HCT116 (cell line): ENCODE measurements around the gene NPR1. TPM values are rescaled to one million over a fixed set of nuclear protein-coding genes. Genes with fewer than 3 reads are reported as not detected.
"Not testable (repeated sequence)": the region's sequence is repeated elsewhere in the genome, so short reads cannot be mapped to it uniquely, and the experiment has no call there.

ENCODE experiments used
- ATAC-seq: fragments of 200-7000 bp; cut with Tn5 transposase; 2 replicates; pipeline ENCODE4 v1.9.1; 2020; ENCODE audit warnings: mild to moderate bottlenecking, moderate library complexity
- BruUV-seq: library from RNA; stranded (reverse); fragments of 400-500 nt; replicated peaks from 2 replicates; lab custom pipeline; 2021; lab: Mats Ljungman, UMichigan
- CTCF ChIA-PET: fragments of 300-600 bp; sonication (Branson Sonifier 250); formaldehyde crosslinking; loops from one replicate; lab custom pipeline; 2021; ENCODE audit warnings: antibody characterized with exemption; lab: Charles Lee
- POLR2A ChIA-PET: fragments of 300-600, 350-600 bp; sonication (Branson Sonifier 250); formaldehyde crosslinking; loops from one replicate; lab custom pipeline; 2021; ENCODE audit warnings: antibody characterized with exemption; lab: Charles Lee
- RAD21 ChIA-PET, 2 experiments: fragments of 300-600 bp; sonication (Branson Sonifier 250); formaldehyde crosslinking; loops; one replicate each; lab custom pipeline; 2023; ENCODE audit warnings: low total read pairs in 2 of 2; ENCODE audit not compliant: uncharacterized antibody in 2 of 2, unreplicated experiment in 2 of 2, low non-redundant PET in 1 of 2; lab: Charles Lee
- DNase-seq: peaks from one replicate; pipeline ENCODE4 v3.0.0-alpha.2; 2010; ENCODE audit warnings: low read depth, low spot score
- H2AFZ ChIP-seq: fragments of 200-600 bp; shearing (Covaris generic), sonication (generic); 2 replicates; pipeline ENCODE4 v1.6.1; 2017; ENCODE audit warnings: low read depth, mixed run types, mixed read lengths, antibody characterized with exemption, low read length; ENCODE audit not compliant: poor library complexity, severe bottlenecking
- H3K27ac ChIP-seq: 2 replicates; pipeline ENCODE4 v1.5.1; 2012; ENCODE audit warnings: low read depth, low read length
- H3K27me3 ChIP-seq: fragments of 200-600 bp; sonication (generic); 2 replicates; pipeline ENCODE4 v1.6.1; 2016; ENCODE audit warnings: mixed run types, low read length, mixed read lengths; ENCODE audit not compliant: insufficient read depth
- H3K36me3 ChIP-seq, 2 experiments: fragments of 200-500 bp in 1 of 2; fragments of 200-600 bp in 1 of 2; sonication (Bioruptor generic) in 1 of 2; sonication (generic) in 1 of 2; 2 replicates each; pipeline versions ENCODE4 v1.5.1 to v1.6.1; 2014 to 2016; ENCODE audit warnings: low read length in 2 of 2, inconsistent platforms in 1 of 2, mixed read lengths in 1 of 2, mixed run types in 1 of 2; ENCODE audit not compliant: insufficient read depth in 2 of 2, control insufficient read depth in 1 of 2
- H3K4me1 ChIP-seq, 2 experiments: fragments of 200-600 bp in 1 of 2; sonication (generic) in 1 of 2; 2 replicates each; pipeline versions ENCODE4 v1.5.1 to v1.6.1; 2012 to 2017; ENCODE audit warnings: low read length in 2 of 2, inconsistent platforms in 1 of 2, mild to moderate bottlenecking in 1 of 2, mixed read lengths in 1 of 2, mixed run types in 1 of 2, moderate library complexity in 1 of 2; ENCODE audit not compliant: insufficient read depth in 2 of 2, control insufficient read depth in 1 of 2
- H3K4me2 ChIP-seq: fragments of 200-600 bp; sonication (generic); 2 replicates; pipeline ENCODE4 v1.6.1; 2017; ENCODE audit warnings: mixed run types, low read length, mixed read lengths
- H3K4me3 ChIP-seq, 2 experiments: fragments of 200-600 bp in 1 of 2; sonication (generic) in 1 of 2; replicated peaks in 1 of 2; 2 replicates each; pipeline ENCODE4 v1.5.1; 2011 to 2016; ENCODE audit warnings: low read length in 2 of 2, control low read depth in 1 of 2, low read depth in 1 of 2, mild to moderate bottlenecking in 1 of 2, mixed read lengths in 1 of 2, mixed run types in 1 of 2
- H3K79me2 ChIP-seq: fragments of 200-600 bp; sonication (generic); 2 replicates; pipeline ENCODE4 v1.6.1; 2017; ENCODE audit warnings: mild to moderate bottlenecking, mixed run types, low read length, moderate library complexity, mixed read lengths; ENCODE audit not compliant: insufficient read depth
- H3K9ac ChIP-seq: fragments of 200-600 bp; sonication (generic); 2 replicates; pipeline ENCODE4 v1.6.1; 2016; ENCODE audit warnings: low read length, mixed read lengths
- H3K9me2 ChIP-seq: fragments of 200-600 bp; sonication (generic), shearing (Covaris generic); 2 replicates; pipeline ENCODE4 v1.6.1; 2017; ENCODE audit warnings: mixed run types, mild to moderate bottlenecking, moderate library complexity; ENCODE audit not compliant: insufficient read depth
- H3K9me3 ChIP-seq, 2 experiments: fragments of 200-500 bp in 1 of 2; fragments of 200-600 bp in 1 of 2; sonication (Bioruptor generic) in 1 of 2; sonication (generic) in 1 of 2; 2 replicates each; pipeline ENCODE4 v1.6.1; 2014 to 2017; ENCODE audit warnings: low read length in 2 of 2, mixed read lengths in 2 of 2, inconsistent platforms in 1 of 2, low read depth in 1 of 2, mild to moderate bottlenecking in 1 of 2, mixed run types in 1 of 2, moderate library complexity in 1 of 2; ENCODE audit not compliant: control insufficient read depth in 1 of 2, insufficient read depth in 1 of 2
- H4K20me1 ChIP-seq: fragments of 200-600 bp; sonication (generic), shearing (Covaris generic); 2 replicates; pipeline ENCODE4 v1.6.1; 2017; ENCODE audit warnings: mixed run types, mild to moderate bottlenecking, moderate library complexity; ENCODE audit not compliant: insufficient read depth
- CEBPB ChIP-seq: IDR thresholded peaks from 2 replicates; pipeline ENCODE4 v1.6.1; 2012; ENCODE audit warnings: low read depth
- EZH2 ChIP-seq: fragments of 200-600 bp; sonication (generic); IDR thresholded peaks from 2 replicates; pipeline ENCODE4 v1.6.1; 2017; ENCODE audit warnings: antibody characterized with exemption, mixed run types
- EZH2phosphoT487 ChIP-seq: fragments of 200-600 bp; IDR thresholded peaks from 2 replicates; pipeline ENCODE4 v1.6.1; 2018; ENCODE audit warnings: antibody characterized with exemption, borderline replicate concordance
- FOSL1 ChIP-seq: IDR thresholded peaks from 2 replicates; pipeline ENCODE4 v1.6.1; 2012; ENCODE audit warnings: low read depth
- MAX ChIP-seq: IDR thresholded peaks from 2 replicates; pipeline ENCODE4 v1.6.1; 2012
- POLR2AphosphoS5 ChIP-seq: IDR thresholded peaks from 2 replicates; pipeline ENCODE4 v1.6.1; 2011; ENCODE audit warnings: mild to moderate bottlenecking, low read depth, low read length, moderate library complexity
- RAD21 ChIP-seq: IDR thresholded peaks from 2 replicates; pipeline ENCODE4 v1.6.1; 2012; ENCODE audit warnings: low read depth, mild to moderate bottlenecking
- SP1 ChIP-seq: IDR thresholded peaks from 2 replicates; pipeline ENCODE4 v1.6.1; 2012; ENCODE audit warnings: low read depth
- SRF ChIP-seq: IDR thresholded peaks from 2 replicates; pipeline ENCODE4 v1.6.1; 2012; ENCODE audit warnings: low read depth
- TCF7L2 ChIP-seq: IDR thresholded peaks from 2 replicates; pipeline ENCODE4 v1.7.0; 2011; ENCODE audit warnings: borderline replicate concordance, inconsistent platforms; ENCODE audit not compliant: insufficient read depth, insufficient read length; ENCODE audit errors: extremely low read depth
- ZNF274 ChIP-seq: fragments of 200-500 bp; sonication (Bioruptor generic); IDR thresholded peaks from 2 replicates; pipeline ENCODE4 v1.6.1; 2014; ENCODE audit warnings: mild to moderate bottlenecking, low read depth, low read length, inconsistent platforms
- intact Hi-C: fragments of 100-400 bp; cut with micrococcal nuclease; formaldehyde crosslinking; loops from 2 replicates; pipeline ENCODE4 v1.10.0; 2022
- total RNA-seq: library from RNA; stranded (reverse); gene quantifications from one replicate; pipeline ENCODE4 v1.2.1, GENCODE V29; 2021; ENCODE audit not compliant: unreplicated experiment
- TF ChIP-seq, protein P1 (sequence below), 3 experiments: fragments of 200-600 bp in 1 of 3; sonication (generic) in 1 of 3; IDR thresholded peaks in 2 of 3; conservative IDR thresholded peaks in 1 of 3; 2 replicates each; pipeline ENCODE4 v1.5.1; 2012 to 2017; ENCODE audit warnings: low read depth in 2 of 3, low read length in 2 of 3, antibody characterized with exemption in 1 of 3, borderline replicate concordance in 1 of 3, control low read depth in 1 of 3, mild to moderate bottlenecking in 1 of 3, mixed read lengths in 1 of 3, mixed run types in 1 of 3, moderate library complexity in 1 of 3; ENCODE audit not compliant: insufficient read depth in 1 of 3

The NPR1 gene
- total RNA-seq, 1 experiment from 2014 or later = 0.07 TPM

GRCh38 chr1:153640213-153640612, 38.3 kb upstream of the NPR1 start:
- H3K4me1 ChIP-seq, H3K27me3 ChIP-seq, H3K9ac ChIP-seq, H3K9me3 ChIP-seq, H3K9me2 ChIP-seq, H3K4me3 ChIP-seq, H3K4me2 ChIP-seq, DNase-seq, intact Hi-C loops, H3K27ac ChIP-seq, H2AFZ ChIP-seq, RAD21 ChIA-PET, H4K20me1 ChIP-seq, CTCF ChIA-PET, BruUV-seq, ATAC-seq: not testable (repeated sequence)
- Histone ChIP-seq H3K79me2 (peaks cover 99% of the 10 kb centered on the region), H3K36me3 (peaks cover 81 to 92% of the 10 kb centered on the region in 2 experiments)
- POLR2A ChIA-PET = interaction anchor here (1.0 kb wide), 1 partner anchor 25 kb away, joined by 3 read pairs; the partner anchor contains the start of gene S100A14

- no peak overlapping the region for H2AFZ ChIP-seq
- ATAC-seq = no peak
- H3K9me3 ChIP-seq = no peaks in the 10 kb centered on the region
- no TSS peak for BruUV-seq
- no peak overlapping the region for H3K9ac ChIP-seq
- ChIA-PET CTCF (no interaction called here), POLR2A (no interaction called here), RAD21 (no interaction called here)
- peaks cover 92% of the 10 kb centered on the region for H3K79me2 ChIP-seq
- TF ChIP-seq SP1 (no peak), POLR2AphosphoS5 (peak; percentile 13; the same call in 1 of the 2 replicates)
- peaks cover 1 to 2% of the 10 kb centered on the region in 2 experiments for H3K4me1 ChIP-seq
- H3K9me2 ChIP-seq = no peaks in the 10 kb centered on the region
- H4K20me1 ChIP-seq = peaks cover 8% of the 10 kb centered on the region; the same call in 1 of the 2 replicates
- H3K4me3 ChIP-seq = no peak overlapping the region
- no peak overlapping the region for H3K27ac ChIP-seq
- intact Hi-C loops = no loop called here
- no peaks in the 10 kb centered on the region for H3K27me3 ChIP-seq
- DNase-seq = no peak
- H3K36me3 ChIP-seq = peaks cover 87 to 96% of the 10 kb centered on the region in 2 experiments
- H3K4me2 ChIP-seq = no peak overlapping the region
Measured at GRCh38 chr1:153640861-153641260, 37.6 kb upstream of the NPR1 start.

DNA sequence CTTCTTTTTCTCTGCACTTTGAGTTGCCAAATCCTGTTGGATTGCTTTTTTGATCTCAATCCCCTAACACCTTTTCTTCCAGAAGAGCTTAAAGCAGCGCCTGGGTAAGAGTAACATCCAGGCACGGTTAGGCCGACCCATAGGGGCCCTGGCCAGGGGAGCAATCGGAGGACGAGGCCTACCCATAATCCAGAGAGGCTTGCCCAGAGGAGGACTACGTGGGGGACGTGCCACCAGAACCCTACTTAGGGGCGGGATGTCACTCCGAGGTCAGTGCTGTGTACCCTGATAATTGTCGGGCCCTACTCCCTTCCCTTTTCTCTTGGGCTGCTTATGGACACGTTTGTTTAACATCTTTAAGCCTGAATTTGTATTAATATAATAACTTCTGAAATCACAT, 36.3 kb upstream of the NPR1 start:
- ChIA-PET POLR2A (interaction anchor here (2.9 kb wide), 1 partner anchor 15 kb away, joined by 8 read pairs; the partner anchor contains the start of gene S100A13), RAD21 (no interaction called here), CTCF (no interaction called here)
- H2AFZ ChIP-seq = no peak overlapping the region
- H3K4me3 ChIP-seq = no peak overlapping the region
- no peaks in the 10 kb centered on the region for H3K27me3 ChIP-seq
- H3K9me2 ChIP-seq = no peaks in the 10 kb centered on the region
- no peak overlapping the region for H3K4me2 ChIP-seq
- peaks cover 79% of the 10 kb centered on the region for H3K79me2 ChIP-seq
- intact Hi-C loops = no loop called here
- no TSS peak for BruUV-seq
- no peak for ATAC-seq
- no peak for DNase-seq
- H3K27ac ChIP-seq = no peak overlapping the region
- peaks cover 6% of the 10 kb centered on the region; the same call in 1 of the 2 replicates for H4K20me1 ChIP-seq
- peaks cover 77 to 89% of the 10 kb centered on the region in 2 experiments for H3K36me3 ChIP-seq
- no peaks in the 10 kb centered on the region for H3K9me3 ChIP-seq
- H3K4me1 ChIP-seq = peaks cover 0 to under 1% of the 10 kb centered on the region in 2 experiments; a peak in 1 of 4 replicates
- H3K9ac ChIP-seq = no peak overlapping the region
- TF ChIP-seq RAD21 = no peak
- TF ChIP-seq, protein P1, sequence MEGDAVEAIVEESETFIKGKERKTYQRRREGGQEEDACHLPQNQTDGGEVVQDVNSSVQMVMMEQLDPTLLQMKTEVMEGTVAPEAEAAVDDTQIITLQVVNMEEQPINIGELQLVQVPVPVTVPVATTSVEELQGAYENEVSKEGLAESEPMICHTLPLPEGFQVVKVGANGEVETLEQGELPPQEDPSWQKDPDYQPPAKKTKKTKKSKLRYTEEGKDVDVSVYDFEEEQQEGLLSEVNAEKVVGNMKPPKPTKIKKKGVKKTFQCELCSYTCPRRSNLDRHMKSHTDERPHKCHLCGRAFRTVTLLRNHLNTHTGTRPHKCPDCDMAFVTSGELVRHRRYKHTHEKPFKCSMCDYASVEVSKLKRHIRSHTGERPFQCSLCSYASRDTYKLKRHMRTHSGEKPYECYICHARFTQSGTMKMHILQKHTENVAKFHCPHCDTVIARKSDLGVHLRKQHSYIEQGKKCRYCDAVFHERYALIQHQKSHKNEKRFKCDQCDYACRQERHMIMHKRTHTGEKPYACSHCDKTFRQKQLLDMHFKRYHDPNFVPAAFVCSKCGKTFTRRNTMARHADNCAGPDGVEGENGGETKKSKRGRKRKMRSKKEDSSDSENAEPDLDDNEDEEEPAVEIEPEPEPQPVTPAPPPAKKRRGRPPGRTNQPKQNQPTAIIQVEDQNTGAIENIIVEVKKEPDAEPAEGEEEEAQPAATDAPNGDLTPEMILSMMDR (IDR thresholded peaks at IDR 0.05 in 2 of 3, conservative IDR thresholded peaks at IDR 0.05 in 1 of 3; ENCODE audit: borderline replicate concordance in 1 of 3, insufficient read depth in 1 of 3, low read depth in 2 of 3, low read length in 2 of 3) = no peak
- TF ChIP-seq EZH2 = no peak
- no peak for TF ChIP-seq SRF
- TF ChIP-seq MAX = no peak
- no peak for TF ChIP-seq CEBPB
- no peak for TF ChIP-seq TCF7L2
- no peak for TF ChIP-seq EZH2phosphoT487
- TF ChIP-seq FOSL1 = no peak
- TF ChIP-seq ZNF274 = no peak
